ENCODE results near the gene ARMC3. TPM values are rescaled to one million over a fixed set of nuclear protein-coding genes. Genes with fewer than 3 reads are reported as not detected.

Gene ARMC3
- total RNA-seq, 4 donors from 2014 or later = 0.42 TPM; not detected in 3

DNA sequence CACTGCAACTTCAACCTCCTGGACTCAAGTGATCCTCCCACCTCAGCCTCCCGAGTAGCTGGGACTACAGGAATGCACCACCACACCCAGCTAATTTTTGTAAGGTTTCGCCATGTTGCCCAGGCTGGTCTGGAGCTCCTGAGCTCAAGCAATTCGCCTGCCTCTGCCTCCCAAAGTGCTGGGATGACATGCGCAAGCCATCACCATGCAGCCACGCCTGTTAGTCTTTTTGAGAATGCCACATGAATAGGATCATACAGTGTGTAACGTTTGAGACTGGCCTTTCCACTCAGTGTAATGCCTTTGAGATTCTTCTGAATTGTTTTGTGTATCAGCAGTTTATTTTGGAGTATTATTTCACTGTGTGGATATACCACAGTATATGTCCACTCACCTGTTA lies 91.8 kb downstream of the ARMC3 start:
- H3K36me3 ChIP-seq = no peaks in the 10 kb centered on the region
- TF ChIP-seq CTCF (IDR thresholded peaks at IDR 0.05) = no peak
- no peak for TF ChIP-seq POLR2AphosphoS5 (IDR thresholded peaks at IDR 0.05)
- TF ChIP-seq POLR2A (IDR thresholded peaks at IDR 0.05; ENCODE audit: low read depth) = no peak
- no peak for TF ChIP-seq EP300 (IDR thresholded peaks at IDR 0.05)
- intact Hi-C loops (cut with DNase I) = no loop called here
- H3K9me3 ChIP-seq = peaks cover 0 to 31% (median 5%) of the 10 kb centered on the region in 4 donors
- H3K27ac ChIP-seq (replicated peaks in 1 of 4) = no peak overlapping the region
- no peak overlapping the region for H3K4me3 ChIP-seq
- DNase-seq (ENCODE audit: extremely low spot score) = no peak
- peaks cover 0 to 9% (median 0%) of the 10 kb centered on the region in 4 donors for H3K27me3 ChIP-seq
- WGBS = 88% methylated on average over 6 of the region's 6 CpGs
- no peaks in the 10 kb centered on the region for H3K4me1 ChIP-seq

DNA sequence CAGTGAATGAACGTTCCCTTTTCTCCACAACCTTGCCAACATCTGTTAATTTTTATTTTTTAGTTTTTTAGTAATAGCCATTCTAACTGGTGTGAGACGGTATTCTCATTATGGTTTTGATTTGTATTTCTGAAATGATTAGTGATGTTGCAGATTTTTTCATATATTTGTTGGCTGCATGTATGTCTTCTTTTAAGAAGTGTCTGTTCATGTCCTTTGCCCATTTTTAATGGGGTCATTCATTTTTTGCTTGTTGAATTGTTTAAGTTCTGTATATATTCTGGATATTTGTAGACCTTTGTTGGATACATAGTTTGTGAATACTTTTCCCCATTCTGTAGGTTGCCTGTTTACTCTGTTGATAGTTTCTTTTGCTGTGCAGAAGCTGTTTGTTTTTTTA lies 93.6 kb downstream of the ARMC3 start:
- Histone ChIP-seq H3K27ac (replicated peaks in 1 of 4) (no peak overlapping the region), H3K27me3 (peaks cover 0 to 9% (median 0%) of the 10 kb centered on the region in 4 donors), H3K4me1 (no peaks in the 10 kb centered on the region), H3K4me3 (no peak overlapping the region), H3K36me3 (no peaks in the 10 kb centered on the region), H3K9me3 (peaks cover 0 to 31% (median 5%) of the 10 kb centered on the region in 4 donors)
- intact Hi-C loops (cut with DNase I) = no loop called here
- 89% methylated on average over 2 of the region's 2 CpGs for WGBS
- TF ChIP-seq CTCF (IDR thresholded peaks at IDR 0.05) (no peak), POLR2A (IDR thresholded peaks at IDR 0.05; ENCODE audit: low read depth) (no peak), EP300 (IDR thresholded peaks at IDR 0.05) (no peak), POLR2AphosphoS5 (IDR thresholded peaks at IDR 0.05) (no peak)
- DNase-seq (ENCODE audit: extremely low spot score) = no peak

GRCh38 chr10:23024002-23024401 lies 96.1 kb downstream of the ARMC3 start:
- Histone ChIP-seq H3K36me3 (no peaks in the 10 kb centered on the region), H3K27ac (replicated peaks in 1 of 4) (no peak overlapping the region), H3K27me3 (peaks cover 0 to 9% (median 0%) of the 10 kb centered on the region in 4 donors), H3K4me3 (no peak overlapping the region), H3K9me3 (peaks cover 0 to 31% (median 5%) of the 10 kb centered on the region in 4 donors), H3K4me1 (no peaks in the 10 kb centered on the region)
- DNase-seq (ENCODE audit: extremely low spot score) = no peak
- intact Hi-C loops (cut with DNase I) = no loop called here
- 83% methylated on average over 2 of the region's 2 CpGs for WGBS
- TF ChIP-seq POLR2A (IDR thresholded peaks at IDR 0.05; ENCODE audit: low read depth) (no peak), POLR2AphosphoS5 (IDR thresholded peaks at IDR 0.05) (no peak)

DNA sequence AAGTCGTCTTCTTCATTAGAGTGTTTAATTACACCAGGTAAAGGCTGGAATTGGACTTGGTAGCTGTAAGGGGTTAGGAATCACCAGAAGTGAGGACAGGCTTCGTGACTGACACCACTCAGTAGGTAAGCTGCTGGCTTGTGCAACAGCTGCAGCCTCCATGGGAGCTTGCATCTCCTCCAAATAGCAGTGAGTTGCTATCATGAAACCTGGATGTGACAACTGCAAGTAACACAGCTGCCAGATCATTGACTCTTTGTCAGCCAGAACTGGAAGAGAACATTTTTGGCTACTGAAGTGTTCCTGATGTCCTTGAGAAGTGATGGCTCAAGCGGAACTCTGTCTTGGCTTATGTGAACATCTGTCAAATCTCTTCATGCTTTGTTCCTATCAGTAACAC lies 103.5 kb downstream of the ARMC3 start:
- TF ChIP-seq POLR2A (IDR thresholded peaks at IDR 0.05; ENCODE audit: low read depth) (no peak), EP300 (IDR thresholded peaks at IDR 0.05) (no peak), POLR2AphosphoS5 (IDR thresholded peaks at IDR 0.05) (no peak), CTCF (IDR thresholded peaks at IDR 0.05) (no peak)
- intact Hi-C loops (cut with DNase I) = no loop called here
- Histone ChIP-seq H3K4me1 (no peaks in the 10 kb centered on the region), H3K27me3 (no peaks in the 10 kb centered on the region), H3K9me3 (no peaks in the 10 kb centered on the region), H3K36me3 (no peaks in the 10 kb centered on the region), H3K4me3 (no peak overlapping the region), H3K27ac (replicated peaks in 1 of 4) (no peak overlapping the region)
- 80% methylated on average over 3 of the region's 3 CpGs for WGBS
- no peak for DNase-seq (ENCODE audit: extremely low spot score)

DNA sequence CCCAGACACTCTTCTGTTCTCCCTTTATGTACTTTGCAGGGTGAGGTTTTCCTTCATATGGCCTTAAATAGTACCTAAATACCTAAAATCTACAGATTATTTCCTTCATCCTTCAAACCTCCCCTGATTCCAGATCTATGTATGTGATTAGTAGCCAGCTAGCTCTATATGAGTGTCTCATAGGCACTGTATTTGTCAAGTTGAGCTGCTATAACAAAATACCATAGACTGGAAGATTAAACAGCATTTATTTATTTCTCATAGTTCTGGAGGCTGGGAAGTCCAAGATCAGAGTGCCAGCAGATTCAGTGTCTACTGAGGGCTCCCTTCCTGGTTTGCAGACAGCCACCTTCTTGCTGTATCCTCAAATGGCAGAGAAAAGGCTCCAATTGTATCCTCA lies 106.9 kb downstream of the ARMC3 start:
- H3K27ac ChIP-seq (replicated peaks in 1 of 4) = no peak overlapping the region
- DNase-seq (ENCODE audit: extremely low spot score) = no peak
- H3K4me3 ChIP-seq = no peak overlapping the region
- H3K9me3 ChIP-seq = no peaks in the 10 kb centered on the region
- H3K27me3 ChIP-seq = no peaks in the 10 kb centered on the region
- intact Hi-C loops (cut with DNase I) = no loop called here
- H3K4me1 ChIP-seq = peaks cover 0 to 6% (median 2%) of the 10 kb centered on the region in 4 donors
- H3K36me3 ChIP-seq = no peaks in the 10 kb centered on the region
- TF ChIP-seq POLR2AphosphoS5 (IDR thresholded peaks at IDR 0.05) = no peak

GRCh38 chr10:23035569-23035968 lies 107.7 kb downstream of the ARMC3 start:
- no peak overlapping the region for H3K27ac ChIP-seq (replicated peaks in 1 of 4)
- DNase-seq (ENCODE audit: extremely low spot score) = no peak
- H3K4me3 ChIP-seq = no peak overlapping the region
- no peaks in the 10 kb centered on the region for H3K27me3 ChIP-seq
- TF ChIP-seq POLR2AphosphoS5 (IDR thresholded peaks at IDR 0.05) = no peak
- TF ChIP-seq CTCF (IDR thresholded peaks at IDR 0.05) = no peak
- no peak for TF ChIP-seq EP300 (IDR thresholded peaks at IDR 0.05)
- no peak for TF ChIP-seq POLR2A (IDR thresholded peaks at IDR 0.05; ENCODE audit: low read depth)
- H3K4me1 ChIP-seq = peaks cover 0 to 6% (median 2%) of the 10 kb centered on the region in 4 donors
- intact Hi-C loops (cut with DNase I) = no loop called here
- no peaks in the 10 kb centered on the region for H3K36me3 ChIP-seq
- H3K9me3 ChIP-seq = no peaks in the 10 kb centered on the region

Measured in esophagus muscularis mucosa (tissue), 4 donors.